Mesenchymal stem cell (in vitro differentiated cells and primary cell): ENCODE measurements around the gene VIL1.

Source experiments
- DNase-seq: peaks from one replicate; pipeline ENCODE4 v3.0.0-alpha.2; 2013
- H2AFZ ChIP-seq: one replicate; pipeline ENCODE4 v1.6.1; 2013; ENCODE audit warnings: low read depth, mild to moderate bottlenecking, control low read depth, inconsistent platforms, low read length, moderate library complexity
- H2AK5ac ChIP-seq: 2 replicates; pipeline ENCODE4 v1.6.1; 2013; ENCODE audit warnings: low read length, moderate library complexity, mild to moderate bottlenecking, inconsistent platforms; ENCODE audit not compliant: severe bottlenecking
- H2BK120ac ChIP-seq: one replicate; pipeline ENCODE4 v1.6.1; 2013; ENCODE audit warnings: low read depth, mild to moderate bottlenecking, inconsistent platforms, low read length, moderate library complexity
- H2BK12ac ChIP-seq, 2 experiments: one replicate each; pipeline ENCODE4 v1.6.1; 2013; ENCODE audit warnings: inconsistent platforms in 2 of 2, low read length in 2 of 2, mild to moderate bottlenecking in 2 of 2, moderate library complexity in 2 of 2, control low read depth in 1 of 2
- H2BK15ac ChIP-seq: one replicate; pipeline ENCODE4 v1.6.1; 2013; ENCODE audit warnings: mild to moderate bottlenecking, low read depth, inconsistent platforms; ENCODE audit not compliant: poor library complexity, severe bottlenecking
- H2BK5ac ChIP-seq: 2 replicates; pipeline ENCODE4 v1.6.1; 2013; ENCODE audit warnings: low read depth, mild to moderate bottlenecking, low read length, control low read depth, inconsistent platforms; ENCODE audit not compliant: poor library complexity, severe bottlenecking
- H3K14ac ChIP-seq, 2 experiments: one replicate each; pipeline ENCODE4 v1.6.1; 2013; ENCODE audit warnings: inconsistent platforms in 2 of 2, low read length in 2 of 2, control low read depth in 1 of 2, mild to moderate bottlenecking in 1 of 2, moderate library complexity in 1 of 2
- H3K18ac ChIP-seq, 2 experiments: one replicate each; pipeline ENCODE4 v1.6.1; 2013; ENCODE audit warnings: inconsistent platforms in 2 of 2, low read length in 2 of 2, control low read depth in 1 of 2, low read depth in 1 of 2, mild to moderate bottlenecking in 1 of 2
- H3K23ac ChIP-seq, 2 experiments: one replicate each; pipeline ENCODE4 v1.6.1; 2013; ENCODE audit warnings: inconsistent platforms in 2 of 2, low read length in 2 of 2, mild to moderate bottlenecking in 2 of 2, moderate library complexity in 2 of 2, control low read depth in 1 of 2
- H3K27ac ChIP-seq: 2 replicates; pipeline ENCODE4 v1.5.1; 2013; ENCODE audit warnings: mild to moderate bottlenecking, moderate library complexity, low read length, control low read depth, inconsistent platforms; ENCODE audit not compliant: poor library complexity, severe bottlenecking
- H3K27me3 ChIP-seq, 2 experiments: 2 replicates each; pipeline versions ENCODE4 v1.6.1 to v1.7.0; 2013; ENCODE audit warnings: low read length in 2 of 2, mild to moderate bottlenecking in 2 of 2, moderate library complexity in 2 of 2, control low read depth in 1 of 2, inconsistent platforms in 1 of 2; ENCODE audit not compliant: control insufficient read depth in 1 of 2, insufficient read depth in 1 of 2
- H3K36me3 ChIP-seq, 2 experiments: 2 replicates each; pipeline versions ENCODE4 v1.6.1 to v1.7.0; 2013; ENCODE audit warnings: low read length in 2 of 2, control low read depth in 1 of 2, inconsistent platforms in 1 of 2, low read depth in 1 of 2, mild to moderate bottlenecking in 1 of 2; ENCODE audit not compliant: insufficient read depth in 2 of 2, control insufficient read depth in 1 of 2
- H3K4ac ChIP-seq, 2 experiments: one replicate each; pipeline ENCODE4 v1.6.1; 2013; ENCODE audit warnings: inconsistent platforms in 2 of 2, low read length in 2 of 2, mild to moderate bottlenecking in 2 of 2, moderate library complexity in 2 of 2, control low read depth in 1 of 2, low read depth in 1 of 2
- H3K4me1 ChIP-seq: 2 replicates; pipeline ENCODE4 v1.6.1; 2013; ENCODE audit warnings: low read depth, low read length, control low read depth; ENCODE audit not compliant: control insufficient read depth, insufficient read depth
- H3K4me2 ChIP-seq: 2 replicates; pipeline ENCODE4 v1.6.1; 2013; ENCODE audit warnings: low read length, mild to moderate bottlenecking, inconsistent platforms; ENCODE audit not compliant: poor library complexity, severe bottlenecking
- H3K4me3 ChIP-seq, 2 experiments: 2 replicates each; pipeline versions ENCODE4 v1.5.1 to v1.7.0; 2013; ENCODE audit warnings: low read length in 2 of 2, mild to moderate bottlenecking in 2 of 2, control low read depth in 1 of 2, low read depth in 1 of 2; ENCODE audit not compliant: insufficient read depth in 1 of 2
- H3K79me1 ChIP-seq: replicated peaks from 2 replicates; pipeline ENCODE4 v1.6.1; 2013; ENCODE audit warnings: mild to moderate bottlenecking, control low read depth, low read length, inconsistent platforms; ENCODE audit not compliant: poor library complexity, severe bottlenecking
- H3K9ac ChIP-seq: 2 replicates; pipeline ENCODE4 v1.7.0; 2013; ENCODE audit warnings: mild to moderate bottlenecking, low read length, moderate library complexity
- H3K9me3 ChIP-seq: 2 replicates; pipeline ENCODE4 v1.7.0; 2013; ENCODE audit warnings: mild to moderate bottlenecking, low read length; ENCODE audit not compliant: control insufficient read depth
- H4K8ac ChIP-seq: one replicate; pipeline ENCODE4 v1.6.1; 2013; ENCODE audit warnings: inconsistent platforms, mild to moderate bottlenecking, low read length, moderate library complexity
- H4K91ac ChIP-seq: one replicate; pipeline ENCODE4 v1.6.1; 2013; ENCODE audit warnings: mild to moderate bottlenecking, low read length, inconsistent platforms
- WGBS: methylation state at CpG from one replicate; pipeline ENCODE4 v1.1.7; 2013; ENCODE audit warnings: mixed read lengths; 5-methylcytosine and 5-hydroxymethylcytosine counted together

VIL1 gene

GRCh38 chr2:218382785-218383184 lies 36.1 kb upstream of the VIL1 start:
- no peak overlapping the region for H3K4me3 ChIP-seq
- H3K36me3 ChIP-seq, result no peaks in the 10 kb centered on the region
- H4K8ac ChIP-seq, result no peak overlapping the region
- WGBS, result 89% methylated on average over 6 of the region's 6 CpGs
- H3K4me2 ChIP-seq, result no peak overlapping the region
- H3K79me1 ChIP-seq, result no peaks in the 10 kb centered on the region
- H2BK120ac ChIP-seq, result no peak overlapping the region
- H2AK5ac ChIP-seq, result no peak overlapping the region
- DNase-seq, result no peak
- H3K14ac ChIP-seq, result no peak overlapping the region
- no peaks in the 10 kb centered on the region for H3K9me3 ChIP-seq
- no peak overlapping the region for H3K4ac ChIP-seq
- H3K9ac ChIP-seq, result no peak overlapping the region
- no peak overlapping the region for H2AFZ ChIP-seq
- H3K27ac ChIP-seq, result no peak overlapping the region
- no peak overlapping the region for H3K23ac ChIP-seq
- H2BK15ac ChIP-seq, result no peak overlapping the region
- H2BK12ac ChIP-seq, result no peak overlapping the region
- H3K4me1 ChIP-seq, result peaks cover 12% of the 10 kb centered on the region
- H3K27me3 ChIP-seq, result peaks cover 35 to 36% of the 10 kb centered on the region in 2 experiments
- no peak overlapping the region for H4K91ac ChIP-seq
- no peak overlapping the region for H2BK5ac ChIP-seq
- H3K18ac ChIP-seq, result no peak overlapping the region

- Histone ChIP-seq H3K4me3 (no peak overlapping the region), H3K36me3 (no peaks in the 10 kb centered on the region), H3K79me1 (no peaks in the 10 kb centered on the region), H3K9ac (no peak overlapping the region), H4K91ac (no peak overlapping the region), H2BK120ac (no peak overlapping the region), H3K18ac (peak overlapping the region in 1 of 2 experiments; percentile 23), H2BK15ac (peak overlapping the region; percentile 26), H3K4me2 (no peak overlapping the region), H2AK5ac (no peak overlapping the region), H2BK5ac (no peak overlapping the region), H3K4ac (no peak overlapping the region), H3K27ac (no peak overlapping the region), H2BK12ac (no peak overlapping the region), H4K8ac (no peak overlapping the region), H3K27me3 (peaks cover 33 to 34% of the 10 kb centered on the region in 2 experiments), H3K23ac (no peak overlapping the region), H3K14ac (no peak overlapping the region), H3K4me1 (peaks cover 13% of the 10 kb centered on the region), H3K9me3 (no peaks in the 10 kb centered on the region), H2AFZ (no peak overlapping the region)
- 84% methylated on average over 9 of the region's 10 CpGs for WGBS
- DNase-seq, result no peak
Measured at GRCh38 chr2:218383892-218384519, 34.9 kb upstream of the VIL1 start.

GRCh38 chr2:218384975-218385374 lies 33.9 kb upstream of the VIL1 start:
- Histone ChIP-seq H3K79me1 (no peaks in the 10 kb centered on the region), H2AK5ac (no peak overlapping the region), H3K4me1 (peaks cover 13% of the 10 kb centered on the region), H4K91ac (no peak overlapping the region), H4K8ac (no peak overlapping the region), H2BK15ac (no peak overlapping the region), H3K23ac (no peak overlapping the region), H2BK5ac (no peak overlapping the region), H3K36me3 (no peaks in the 10 kb centered on the region), H2AFZ (no peak overlapping the region), H3K27me3 (peaks cover 31 to 34% of the 10 kb centered on the region in 2 experiments), H3K4ac (no peak overlapping the region), H2BK120ac (no peak overlapping the region), H3K4me3 (no peak overlapping the region), H3K14ac (no peak overlapping the region), H3K18ac (no peak overlapping the region), H2BK12ac (peak overlapping the region in 1 of 2 experiments; percentile 84), H3K4me2 (no peak overlapping the region), H3K9ac (no peak overlapping the region), H3K27ac (no peak overlapping the region), H3K9me3 (no peaks in the 10 kb centered on the region)
- DNase-seq, result no peak
- WGBS, result 85% methylated on average over 8 of the region's 9 CpGs

GRCh38 chr2:218386505-218387368 lies 32.2 kb upstream of the VIL1 start:
- no peak overlapping the region for H3K27ac ChIP-seq
- H3K4me2 ChIP-seq, result peak overlapping the region; percentile 55
- H2BK120ac ChIP-seq, result no peak overlapping the region
- WGBS, result 69% methylated on average over 21 of the region's 23 CpGs
- no peak overlapping the region for H3K23ac ChIP-seq
- peak overlapping the region; percentile 44 for H2BK15ac ChIP-seq
- H3K4me3 ChIP-seq, result peak overlapping the region in 1 of 2 experiments; percentile 6
- H3K14ac ChIP-seq, result no peak overlapping the region
- no peaks in the 10 kb centered on the region for H3K9me3 ChIP-seq
- peaks cover 13% of the 10 kb centered on the region for H3K4me1 ChIP-seq
- peak overlapping the region; percentile 13 to 14 for H3K18ac ChIP-seq
- H2BK5ac ChIP-seq, result no peak overlapping the region
- H3K27me3 ChIP-seq, result peaks cover 28 to 30% of the 10 kb centered on the region in 2 experiments
- H2AK5ac ChIP-seq, result no peak overlapping the region
- H3K9ac ChIP-seq, result peak overlapping the region; percentile 51
- no peak overlapping the region for H4K91ac ChIP-seq
- no peak overlapping the region for H2AFZ ChIP-seq
- H4K8ac ChIP-seq, result peak overlapping the region; percentile 57
- no peaks in the 10 kb centered on the region for H3K36me3 ChIP-seq
- peak overlapping the region in 1 of 2 experiments; percentile 18 for H2BK12ac ChIP-seq
- no peak for DNase-seq
- H3K79me1 ChIP-seq, result no peaks in the 10 kb centered on the region
- no peak overlapping the region for H3K4ac ChIP-seq
